Bone marrow (tissue), 2 donors: Measurements from ENCODE around the gene CBY3.
"Not testable (repeated sequence)": the region's sequence is repeated elsewhere in the genome, so short reads cannot be mapped to it uniquely, and the experiment has no call there.

Experiments used
- DNase-seq, 2 donors: peaks; one replicate each; lab custom pipeline; 2025; lab: John Stamatoyannopoulos, UW

CBY3 gene

GRCh38 chr5:179680780-179681401 is at the start of gene CBY3:
TSS of gene CBY3 (minus strand) at chr5:179681034. CDS start at chr5:179680918, 116 bp downstream.
- DNase-seq = no peak

DNA sequence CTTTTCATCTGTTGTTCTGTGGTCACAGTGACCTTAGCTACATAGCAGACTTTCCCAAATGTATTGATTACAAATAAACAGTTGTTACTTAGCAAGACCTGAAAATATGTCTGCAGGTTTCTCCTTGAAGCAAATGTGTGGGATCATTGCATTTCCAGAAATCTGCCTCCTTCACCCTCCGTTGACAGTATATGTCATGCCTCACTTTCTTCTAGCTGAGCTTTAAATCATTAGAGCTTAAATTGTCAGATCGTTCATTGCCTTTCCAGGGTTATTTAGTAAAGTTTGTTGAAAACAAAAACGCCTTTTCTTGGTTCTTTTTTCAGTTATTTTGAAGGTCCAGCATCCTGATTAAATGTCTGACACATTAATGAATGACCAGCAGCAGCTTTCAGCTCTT is 49.5 kb upstream of the CBY3 start:
- DNase-seq = no peak

GRCh38 chr5:179729727-179730126 is 48.9 kb upstream of the CBY3 start:
- no peak for DNase-seq

- no peak for DNase-seq
Measured at GRCh38 chr5:179729303-179729702, 48.5 kb upstream of the CBY3 start.

DNA sequence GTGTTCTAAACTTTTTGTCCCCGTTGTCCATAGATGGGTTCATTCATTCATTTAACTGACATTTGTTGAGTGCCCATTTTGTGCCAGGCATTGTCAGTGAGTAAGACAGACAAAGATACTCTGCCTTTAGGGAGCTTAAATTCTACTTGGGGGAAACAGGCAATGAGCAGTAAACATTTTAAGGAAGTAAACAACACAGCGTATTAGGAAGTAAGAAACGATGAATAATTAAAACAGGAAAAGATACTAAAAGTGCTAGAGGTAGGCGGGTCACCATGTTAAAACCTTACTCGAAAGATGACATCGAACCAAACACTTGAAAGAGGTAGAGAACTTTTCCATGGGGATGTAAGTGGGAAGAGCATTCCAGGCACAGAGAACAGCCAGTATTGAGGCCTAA is 46.3 kb upstream of the CBY3 start:
- no peak for DNase-seq

GRCh38 chr5:179724163-179724562 is 43.3 kb upstream of the CBY3 start:
- no peak for DNase-seq

GRCh38 chr5:179720222-179720621 is 39.4 kb upstream of the CBY3 start:
- DNase-seq = no peak

DNA sequence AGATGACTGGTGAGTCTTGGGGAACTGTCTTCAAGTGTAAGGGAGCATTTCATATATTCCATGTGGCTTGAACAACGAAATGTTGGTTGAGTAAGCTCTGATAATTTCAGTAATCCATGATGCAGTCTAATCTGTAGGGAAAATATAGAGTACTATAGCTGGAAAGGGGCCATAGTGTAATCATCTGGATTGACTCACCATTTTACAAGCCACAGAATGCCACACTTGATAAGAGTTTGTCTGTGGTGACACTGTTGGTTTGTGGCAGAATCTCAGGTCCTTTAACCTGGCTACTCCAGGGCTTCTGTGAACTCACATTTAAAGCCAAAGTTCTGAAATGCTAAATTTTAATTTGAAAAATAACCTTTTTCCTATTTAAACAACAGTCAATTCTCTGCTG is 35.5 kb upstream of the CBY3 start:
- DNase-seq = no peak

GRCh38 chr5:179700401-179700918 is 19.6 kb upstream of the CBY3 start:
- DNase-seq = no peak

DNA sequence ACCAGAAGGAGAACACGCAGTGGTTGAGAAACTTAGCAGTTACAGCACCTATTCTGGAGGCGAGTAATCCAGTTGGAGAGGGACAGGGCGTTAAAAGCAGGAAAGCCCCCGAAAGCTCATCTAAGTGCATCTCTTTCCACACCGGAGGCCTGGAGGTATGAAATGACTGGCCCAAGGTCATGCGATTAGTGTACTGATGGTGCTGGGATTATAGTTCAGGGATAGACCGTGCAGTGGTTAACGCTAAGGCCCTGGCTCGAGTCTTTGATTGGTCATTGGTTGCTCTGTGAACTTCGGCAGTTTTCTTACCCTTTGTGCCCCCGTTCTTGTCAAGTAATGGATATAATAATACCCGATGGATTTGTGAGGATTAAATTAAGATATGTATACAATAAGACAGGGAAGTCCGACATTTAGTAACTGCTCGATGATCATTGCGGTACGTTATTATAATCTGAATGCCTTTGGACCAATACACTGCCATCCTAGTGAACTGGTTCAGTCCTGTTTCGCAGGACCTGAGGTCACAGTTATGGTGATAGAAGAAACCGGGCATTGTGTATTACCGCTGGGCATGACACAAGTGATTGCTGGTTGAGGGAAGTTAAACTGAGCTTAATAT is 18.9 kb upstream of the CBY3 start:
- peak in 1 of 2 donors; percentile 21 for DNase-seq

GRCh38 chr5:179698935-179699615 is 18.2 kb upstream of the CBY3 start, which contains the start of gene CANX:
TSS of gene CANX (plus strand) at chr5:179698967. CDS start at chr5:179705682, 6,715 bp downstream.
- no peak for DNase-seq

DNA sequence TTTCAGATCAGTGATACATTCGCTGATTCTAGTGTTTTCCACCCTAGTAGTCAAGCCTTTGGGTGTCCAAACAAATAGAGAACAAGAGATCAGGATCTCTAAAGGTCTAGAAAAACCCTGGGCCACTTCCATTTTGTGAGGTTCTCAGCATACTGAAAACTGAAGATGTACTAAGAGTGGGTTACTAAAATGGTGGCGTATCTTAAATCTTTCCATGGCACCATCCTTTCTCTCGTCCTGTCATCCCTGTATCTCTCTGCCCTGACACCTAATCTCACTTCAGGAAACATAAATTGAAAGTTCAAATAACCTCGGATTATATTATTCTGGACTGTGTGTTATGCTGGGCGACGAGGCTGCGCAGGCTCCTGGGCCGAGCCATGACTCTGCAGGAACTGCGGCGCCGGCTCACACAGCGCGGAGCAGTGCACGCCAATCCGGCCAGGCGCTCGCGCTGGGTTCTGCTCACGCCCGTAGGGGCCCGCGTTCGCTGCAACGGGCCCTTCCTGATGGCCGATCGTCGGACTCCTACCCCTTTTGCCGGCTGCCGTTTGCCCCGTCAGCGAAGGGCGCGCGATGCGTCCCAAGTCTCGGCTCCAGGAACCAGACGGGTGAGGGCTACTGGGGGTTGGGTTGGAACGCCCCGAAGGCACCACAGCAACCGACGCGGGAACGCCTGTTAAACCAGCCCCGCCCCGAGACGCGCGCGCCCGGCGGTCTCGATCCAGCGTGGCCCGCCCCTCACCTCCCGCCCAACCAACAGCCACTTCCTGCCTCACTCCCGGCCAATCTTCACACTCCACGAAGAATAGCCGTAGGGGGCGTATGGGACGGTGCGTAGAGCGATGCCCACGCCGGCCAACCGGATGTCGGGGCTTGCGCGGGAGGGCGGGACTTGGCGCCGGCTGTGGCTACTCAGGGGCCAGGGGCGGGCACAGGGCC is 17.4 kb upstream of the CBY3 start:
- peak; percentile 91 to 99 for DNase-seq

GRCh38 chr5:179697543-179697942 is 16.7 kb upstream of the CBY3 start:
- DNase-seq = not testable (repeated sequence)

DNA sequence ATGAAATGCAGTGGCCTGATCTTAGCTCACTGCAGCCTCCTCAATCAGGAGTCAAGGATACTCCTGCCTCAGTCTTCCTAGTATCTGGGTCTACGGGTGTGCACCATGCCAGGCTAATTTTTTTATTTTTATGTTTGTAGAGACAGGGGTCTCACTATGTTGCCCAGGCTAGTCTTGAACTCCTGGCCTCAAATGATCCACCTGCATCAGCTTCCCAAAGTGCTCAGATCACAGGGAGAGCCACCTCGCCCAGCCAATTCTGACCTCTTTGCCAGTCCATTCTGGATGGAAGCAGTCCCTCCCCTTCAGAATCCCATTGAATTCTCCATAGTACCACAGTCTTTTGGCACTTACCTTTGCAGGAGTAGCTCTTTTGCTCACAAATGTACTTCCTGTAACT is 16.3 kb upstream of the CBY3 start:
- no peak for DNase-seq

- DNase-seq = no peak
Measured at GRCh38 chr5:179696603-179697002, 15.8 kb upstream of the CBY3 start.

- DNase-seq = no peak
Measured at GRCh38 chr5:179694561-179694960, 13.7 kb upstream of the CBY3 start.

DNA sequence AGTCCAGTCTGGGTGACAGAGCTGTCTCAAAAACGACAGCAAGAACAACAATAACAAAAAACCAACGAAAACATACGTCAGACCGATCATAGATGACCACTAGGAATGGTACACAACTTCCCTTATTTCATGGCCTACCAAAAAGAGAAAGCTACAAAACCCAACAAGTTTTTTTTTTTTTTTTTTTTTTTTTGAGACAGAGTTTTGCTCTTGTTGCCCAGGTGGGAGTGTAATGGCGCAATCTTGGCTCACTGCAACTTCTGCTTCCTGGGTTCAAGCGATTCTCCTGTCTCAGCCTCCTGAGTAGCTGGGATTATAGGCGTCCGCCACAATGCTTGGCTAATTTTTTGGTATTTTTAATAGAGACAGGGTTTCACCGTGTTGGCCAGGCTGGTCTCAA is 8.4 kb upstream of the CBY3 start:
- not testable (repeated sequence) for DNase-seq

DNA sequence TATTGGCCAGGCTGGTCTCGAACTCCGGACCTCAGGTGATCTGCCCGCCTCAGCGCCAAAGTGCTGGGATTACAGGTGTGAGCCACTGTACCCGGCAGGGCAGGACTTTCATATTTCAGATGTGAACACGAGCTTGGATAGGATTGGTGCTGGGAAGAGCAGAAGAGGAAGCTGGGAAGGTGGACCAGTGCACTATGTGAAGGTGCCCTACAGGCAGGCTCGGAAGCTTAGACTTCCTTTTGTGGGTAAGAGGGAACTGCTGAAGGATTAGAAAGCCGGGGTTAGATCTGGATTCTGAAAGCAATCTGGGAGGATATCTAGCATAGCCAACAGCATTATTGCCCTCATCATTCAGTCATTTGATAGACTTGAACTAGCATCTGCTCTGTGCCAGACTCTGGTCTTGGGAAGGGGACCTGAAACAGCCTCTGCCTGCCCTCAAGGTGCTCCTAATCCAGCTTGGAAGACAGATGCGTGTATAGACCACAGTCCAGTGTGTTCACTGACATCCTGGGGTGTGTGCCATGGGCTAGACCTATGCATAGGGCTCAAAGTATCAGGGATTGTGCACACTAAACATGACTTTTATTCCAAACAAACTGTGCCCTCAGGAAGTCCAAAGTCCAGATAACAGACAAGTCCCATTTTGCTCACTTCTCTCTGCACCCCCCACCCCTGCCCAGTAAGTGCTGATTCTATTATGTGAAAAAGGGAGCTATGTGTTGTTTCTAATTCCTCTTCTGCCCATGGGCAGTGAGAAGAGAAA is 637 bp downstream of the CBY3 start:
- DNase-seq = no peak

- DNase-seq = no peak
Measured at GRCh38 chr5:179679014-179679674, 1.7 kb downstream of the CBY3 start.

DNA sequence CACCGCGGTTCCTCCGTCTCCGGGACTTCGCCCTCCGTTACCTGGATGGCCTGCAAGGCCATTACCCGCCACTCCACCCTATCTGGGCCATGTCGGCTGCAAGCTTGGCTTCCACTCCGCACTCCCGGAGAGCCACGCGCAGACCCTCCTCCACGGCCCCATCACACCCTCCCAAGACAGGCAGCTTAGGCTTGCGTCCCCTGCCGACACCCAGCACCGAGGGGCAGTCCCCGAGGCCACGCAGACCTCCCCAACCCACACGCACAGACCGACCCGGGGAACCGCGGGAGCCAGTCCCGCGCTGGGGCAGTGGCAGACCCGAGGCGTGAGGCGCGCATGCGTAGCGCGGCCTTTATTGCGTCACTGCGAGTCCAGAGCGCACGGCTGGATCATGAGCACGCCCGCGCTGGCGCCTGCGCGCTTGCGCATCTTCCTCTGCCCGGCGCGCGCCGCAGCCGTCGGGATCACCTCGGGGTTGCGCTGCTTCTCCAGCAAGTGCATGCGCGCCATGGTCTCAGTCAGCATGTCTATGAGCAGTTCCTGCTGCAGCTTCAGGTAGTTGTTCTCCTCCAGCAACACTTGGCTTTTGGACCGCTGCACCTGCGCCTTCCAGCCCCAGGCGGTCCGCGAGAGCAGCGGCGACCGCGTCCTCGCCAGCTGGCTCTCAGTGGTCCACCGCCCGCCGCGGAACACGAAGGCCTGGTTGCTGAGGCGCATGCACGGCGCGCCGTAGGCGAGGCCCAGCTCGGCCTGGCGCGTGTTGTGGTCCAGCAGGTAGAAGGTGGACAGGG is 2.4 kb downstream of the CBY3 start:
- peak; percentile 83 to 91 for DNase-seq
